ENCODE results near the gene TXLNA.
A peak's percentile ranks its signal among the peaks of the same experiment; 100 is the strongest.

Gene TXLNA

GRCh38 chr1:32195972-32196823 lies 16.7 kb downstream of the TXLNA start:
- TF ChIP-seq CTCF (IDR thresholded peaks at IDR 0.05; ENCODE audit: low read length, missing control alignments) = no peak
- peak; percentile 36 for DNase-seq (ENCODE audit: low read depth)

GRCh38 chr1:32197074-32197473 lies 17.6 kb downstream of the TXLNA start:
- no peak for DNase-seq (ENCODE audit: low read depth)
- no peak for TF ChIP-seq CTCF (IDR thresholded peaks at IDR 0.05; ENCODE audit: low read length, missing control alignments)
- H3K4me3 ChIP-seq (replicated peaks; ENCODE audit: low read depth, low read length) = no peak overlapping the region

More at GRCh38 chr1:32195972-32196823, 16.7 kb downstream of the TXLNA start:
- H3K4me3 ChIP-seq (replicated peaks; ENCODE audit: low read depth, low read length) = no peak overlapping the region

- no peak overlapping the region for H3K4me3 ChIP-seq (replicated peaks; ENCODE audit: low read depth, low read length)
- no peak for DNase-seq (ENCODE audit: low read depth)
- TF ChIP-seq CTCF (IDR thresholded peaks at IDR 0.05; ENCODE audit: low read length, missing control alignments) = no peak
Observed at GRCh38 chr1:32197837-32198236, 18.4 kb downstream of the TXLNA start.

- no peak for DNase-seq (ENCODE audit: low read depth)
- no peak for TF ChIP-seq CTCF (IDR thresholded peaks at IDR 0.05; ENCODE audit: low read length, missing control alignments)
- no peak overlapping the region for H3K4me3 ChIP-seq (replicated peaks; ENCODE audit: low read depth, low read length)
Observed at GRCh38 chr1:32198237-32199042, 19.0 kb downstream of the TXLNA start.

- no peak for DNase-seq (ENCODE audit: low read depth)
- no peak for TF ChIP-seq CTCF (IDR thresholded peaks at IDR 0.05; ENCODE audit: low read length, missing control alignments)
- no peak overlapping the region for H3K4me3 ChIP-seq (replicated peaks; ENCODE audit: low read depth, low read length)
Observed at GRCh38 chr1:32199043-32199716, 19.7 kb downstream of the TXLNA start.

- no peak for TF ChIP-seq CTCF (IDR thresholded peaks at IDR 0.05; ENCODE audit: low read length, missing control alignments)
- no peak overlapping the region for H3K4me3 ChIP-seq (replicated peaks; ENCODE audit: low read depth, low read length)
- no peak for DNase-seq (ENCODE audit: low read depth)
Observed at GRCh38 chr1:32199717-32200072, 20.2 kb downstream of the TXLNA start.

Data from fibroblast of pulmonary artery (primary cell).